Measurements from ENCODE around the gene ADGRF4. TPM values are rescaled to one million over a fixed set of nuclear protein-coding genes. Genes with fewer than 3 reads are reported as not detected.

The ADGRF4 gene
- polyA plus RNA-seq, 1 donor (not counting 4 experiments of a cell fraction or from before 2014, with no cell fraction given): 30.2 TPM

DNA sequence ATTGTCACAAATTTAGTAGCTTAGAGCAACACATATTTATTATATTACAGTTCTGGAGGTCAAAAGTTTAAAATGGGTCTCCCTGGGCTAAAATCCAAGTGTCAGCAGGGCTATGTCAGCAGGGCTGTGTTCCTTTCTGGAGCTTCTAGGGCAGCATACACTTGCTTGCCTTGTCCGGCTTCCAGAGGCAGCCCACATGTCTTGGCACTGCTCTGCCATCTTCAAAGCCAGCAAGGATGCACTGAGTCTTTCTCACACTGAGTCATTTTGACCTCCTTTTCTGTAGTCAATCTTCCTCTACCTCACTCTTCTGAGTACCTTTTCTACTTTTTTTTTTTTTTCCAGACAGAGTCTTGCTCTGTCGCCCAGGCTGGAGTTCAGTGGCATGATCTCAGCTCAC is 39.0 kb downstream of the ADGRF4 start:
- no peak for FAIRE-seq
- dilution Hi-C loops (cut with MboI; ENCODE audit: extremely low pct_ligation_motif_present, low sequenced_read_pairs): no loop called here
- H3K9ac ChIP-seq (ENCODE audit: control insufficient read depth, extremely low read depth, insufficient read depth, low read length): no peak overlapping the region
- no peak overlapping the region for H2AFZ ChIP-seq (ENCODE audit: control insufficient read depth, low read length)
- no peaks in the 10 kb centered on the region for H3K9me1 ChIP-seq (ENCODE audit: control insufficient read depth, extremely low read depth, insufficient read depth, low read length)
- H3K4me2 ChIP-seq (ENCODE audit: control insufficient read depth, extremely low read depth, insufficient read depth, low read depth, low read length): no peak overlapping the region
- peaks cover 19% of the 10 kb centered on the region for H3K4me1 ChIP-seq (ENCODE audit: control insufficient read depth, extremely low read depth, insufficient read depth, low read length)
- no peak overlapping the region for H3K27ac ChIP-seq (ENCODE audit: control insufficient read depth, insufficient read depth, low read length)
- no peaks in the 10 kb centered on the region for H3K27me3 ChIP-seq (ENCODE audit: control insufficient read depth, extremely low read depth, insufficient read depth, low read length)
- no peaks in the 10 kb centered on the region for H4K20me1 ChIP-seq (ENCODE audit: control insufficient read depth, extremely low read depth, insufficient read depth, low read length)
- no peak overlapping the region for H3K4me3 ChIP-seq (ENCODE audit: control insufficient read depth in 2 of 3, extremely low read depth in 1 of 3, insufficient read depth in 2 of 3, low read depth in 1 of 3, low read length in 3 of 3)
- no peaks in the 10 kb centered on the region for H3K36me3 ChIP-seq (ENCODE audit: control insufficient read depth in 2 of 2, extremely low read depth in 1 of 2, insufficient read depth in 2 of 2, low read length in 2 of 2)
- no peaks in the 10 kb centered on the region for H3K9me3 ChIP-seq (ENCODE audit: control insufficient read depth, low read depth, low read length)
- no peaks in the 10 kb centered on the region for H3K79me2 ChIP-seq (ENCODE audit: control insufficient read depth, insufficient read depth, low read length)
- no peak for DNase-seq (ENCODE audit: low read depth, low spot score)
- TF ChIP-seq EZH2 (IDR thresholded peaks at IDR 0.05; ENCODE audit: low read length): no peak
- TF ChIP-seq, protein P1, sequence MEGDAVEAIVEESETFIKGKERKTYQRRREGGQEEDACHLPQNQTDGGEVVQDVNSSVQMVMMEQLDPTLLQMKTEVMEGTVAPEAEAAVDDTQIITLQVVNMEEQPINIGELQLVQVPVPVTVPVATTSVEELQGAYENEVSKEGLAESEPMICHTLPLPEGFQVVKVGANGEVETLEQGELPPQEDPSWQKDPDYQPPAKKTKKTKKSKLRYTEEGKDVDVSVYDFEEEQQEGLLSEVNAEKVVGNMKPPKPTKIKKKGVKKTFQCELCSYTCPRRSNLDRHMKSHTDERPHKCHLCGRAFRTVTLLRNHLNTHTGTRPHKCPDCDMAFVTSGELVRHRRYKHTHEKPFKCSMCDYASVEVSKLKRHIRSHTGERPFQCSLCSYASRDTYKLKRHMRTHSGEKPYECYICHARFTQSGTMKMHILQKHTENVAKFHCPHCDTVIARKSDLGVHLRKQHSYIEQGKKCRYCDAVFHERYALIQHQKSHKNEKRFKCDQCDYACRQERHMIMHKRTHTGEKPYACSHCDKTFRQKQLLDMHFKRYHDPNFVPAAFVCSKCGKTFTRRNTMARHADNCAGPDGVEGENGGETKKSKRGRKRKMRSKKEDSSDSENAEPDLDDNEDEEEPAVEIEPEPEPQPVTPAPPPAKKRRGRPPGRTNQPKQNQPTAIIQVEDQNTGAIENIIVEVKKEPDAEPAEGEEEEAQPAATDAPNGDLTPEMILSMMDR (optimal IDR thresholded peaks at IDR 0.05 in 1 of 3, IDR thresholded peaks at IDR 0.05 in 1 of 3, conservative IDR thresholded peaks at IDR 0.05 in 1 of 3; ENCODE audit: extremely low read depth in 1 of 3, insufficient read depth in 2 of 3, low read length in 3 of 3): no peak

DNA sequence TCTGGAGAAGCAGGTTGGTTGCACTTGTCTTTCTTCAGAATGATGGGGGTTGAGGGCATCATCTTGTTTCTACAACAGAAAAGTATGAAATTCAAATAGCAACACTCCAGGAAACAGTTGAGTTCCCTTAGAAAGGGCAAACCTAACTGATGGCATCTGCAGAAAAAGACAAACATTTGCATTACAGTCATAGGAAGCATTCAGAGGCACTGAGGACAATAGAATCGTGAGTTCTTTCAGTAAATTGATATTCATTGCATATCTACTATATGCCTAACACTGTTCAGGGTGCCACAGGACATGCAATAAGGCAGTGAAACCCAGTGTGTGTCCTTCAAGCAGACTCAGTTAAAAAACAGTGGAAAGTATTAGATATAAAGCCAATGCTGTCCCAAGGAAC is 42.3 kb downstream of the ADGRF4 start:
- TF ChIP-seq EZH2 (IDR thresholded peaks at IDR 0.05; ENCODE audit: low read length): no peak
- TF ChIP-seq, protein P1 (optimal IDR thresholded peaks at IDR 0.05 in 1 of 3, IDR thresholded peaks at IDR 0.05 in 1 of 3, conservative IDR thresholded peaks at IDR 0.05 in 1 of 3; ENCODE audit: extremely low read depth in 1 of 3, insufficient read depth in 2 of 3, low read length in 3 of 3): no peak
- Histone ChIP-seq H2AFZ (ENCODE audit: control insufficient read depth, low read length) (no peak overlapping the region), H3K9me1 (ENCODE audit: control insufficient read depth, extremely low read depth, insufficient read depth, low read length) (no peaks in the 10 kb centered on the region), H3K9ac (ENCODE audit: control insufficient read depth, extremely low read depth, insufficient read depth, low read length) (no peak overlapping the region), H3K9me3 (ENCODE audit: control insufficient read depth, low read depth, low read length) (no peaks in the 10 kb centered on the region), H3K36me3 (ENCODE audit: control insufficient read depth in 2 of 2, extremely low read depth in 1 of 2, insufficient read depth in 2 of 2, low read length in 2 of 2) (no peaks in the 10 kb centered on the region), H3K27ac (ENCODE audit: control insufficient read depth, insufficient read depth, low read length) (no peak overlapping the region), H3K79me2 (ENCODE audit: control insufficient read depth, insufficient read depth, low read length) (no peaks in the 10 kb centered on the region), H3K4me3 (ENCODE audit: control insufficient read depth in 2 of 3, extremely low read depth in 1 of 3, insufficient read depth in 2 of 3, low read depth in 1 of 3, low read length in 3 of 3) (no peak overlapping the region), H3K4me2 (ENCODE audit: control insufficient read depth, extremely low read depth, insufficient read depth, low read depth, low read length) (no peak overlapping the region), H3K4me1 (ENCODE audit: control insufficient read depth, extremely low read depth, insufficient read depth, low read length) (peaks cover 20% of the 10 kb centered on the region), H4K20me1 (ENCODE audit: control insufficient read depth, extremely low read depth, insufficient read depth, low read length) (no peaks in the 10 kb centered on the region), H3K27me3 (ENCODE audit: control insufficient read depth, extremely low read depth, insufficient read depth, low read length) (no peaks in the 10 kb centered on the region)
- peak; percentile 52 for FAIRE-seq
- DNase-seq (ENCODE audit: low read depth, low spot score): no peak
- dilution Hi-C loops (cut with MboI; ENCODE audit: extremely low pct_ligation_motif_present, low sequenced_read_pairs): no loop called here
